Fibroblast of skin of left biceps (primary cell): ENCODE measurements around the gene PGM2L1.
A peak's percentile ranks its signal among the peaks of the same experiment; 100 is the strongest.
"Not testable (repeated sequence)": the region's sequence is repeated elsewhere in the genome, so short reads cannot be mapped to it uniquely, and the experiment has no call there.

Source experiments
- DNase-seq, 2 experiments: peaks; one replicate each; pipeline ENCODE4 v3.0.0-alpha.2; 2013; ENCODE audit warnings: low read depth in 2 of 2

Gene PGM2L1

GRCh38 chr11:74400606-74401005 is 2.4 kb upstream of the PGM2L1 start:
- DNase-seq = no peak

GRCh38 chr11:74397501-74398243 is 561 bp downstream of the PGM2L1 start:
- no peak for DNase-seq

GRCh38 chr11:74392256-74392655 is 6.0 kb downstream of the PGM2L1 start:
- DNase-seq = no peak

GRCh38 chr11:74391193-74391592 is 7.0 kb downstream of the PGM2L1 start:
- DNase-seq = no peak

GRCh38 chr11:74390697-74391096 is 7.5 kb downstream of the PGM2L1 start:
- no peak for DNase-seq

- DNase-seq = no peak
Measured at GRCh38 chr11:74388678-74389327, 9.4 kb downstream of the PGM2L1 start.

GRCh38 chr11:74384641-74385040 is 13.6 kb downstream of the PGM2L1 start:
- no peak for DNase-seq

- no peak for DNase-seq
Measured at GRCh38 chr11:74380746-74381439, 17.3 kb downstream of the PGM2L1 start.

- DNase-seq = no peak
Measured at GRCh38 chr11:74377689-74378088, 20.5 kb downstream of the PGM2L1 start.

GRCh38 chr11:74373382-74373781 is 24.9 kb downstream of the PGM2L1 start:
- no peak for DNase-seq

- DNase-seq = no peak
Measured at GRCh38 chr11:74371269-74372052, 26.8 kb downstream of the PGM2L1 start.

- no peak for DNase-seq
Measured at GRCh38 chr11:74370123-74370522, 28.1 kb downstream of the PGM2L1 start.

GRCh38 chr11:74367881-74368280 is 30.4 kb downstream of the PGM2L1 start:
- no peak for DNase-seq

GRCh38 chr11:74366576-74366975 is 31.7 kb downstream of the PGM2L1 start:
- DNase-seq = peak; percentile 81

GRCh38 chr11:74365805-74366204 is 32.4 kb downstream of the PGM2L1 start:
- DNase-seq = not testable (repeated sequence)

- no peak for DNase-seq
Measured at GRCh38 chr11:74357449-74357848, 40.8 kb downstream of the PGM2L1 start.

- no peak for DNase-seq
Measured at GRCh38 chr11:74355626-74356025, 42.6 kb downstream of the PGM2L1 start.

- no peak for DNase-seq
Measured at GRCh38 chr11:74354036-74354435, 44.2 kb downstream of the PGM2L1 start.

GRCh38 chr11:74347381-74347780 is 50.9 kb downstream of the PGM2L1 start:
- DNase-seq = no peak

- DNase-seq = no peak
Measured at GRCh38 chr11:74345420-74345819, 52.8 kb downstream of the PGM2L1 start.

- no peak for DNase-seq
Measured at GRCh38 chr11:74341921-74342320, 56.3 kb downstream of the PGM2L1 start.

GRCh38 chr11:74339619-74340018 is 58.6 kb downstream of the PGM2L1 start:
- DNase-seq = no peak
